HG02623 (cell line): ENCODE measurements around the gene ASCL5.

Experiments used
- ATAC-seq: cut with Tn5 transposase; IDR thresholded peaks from one replicate; pipeline ENCODE4 v1.9.1; 2021; ENCODE audit warnings: moderate library complexity; ENCODE audit not compliant: unreplicated experiment

The ASCL5 gene

DNA sequence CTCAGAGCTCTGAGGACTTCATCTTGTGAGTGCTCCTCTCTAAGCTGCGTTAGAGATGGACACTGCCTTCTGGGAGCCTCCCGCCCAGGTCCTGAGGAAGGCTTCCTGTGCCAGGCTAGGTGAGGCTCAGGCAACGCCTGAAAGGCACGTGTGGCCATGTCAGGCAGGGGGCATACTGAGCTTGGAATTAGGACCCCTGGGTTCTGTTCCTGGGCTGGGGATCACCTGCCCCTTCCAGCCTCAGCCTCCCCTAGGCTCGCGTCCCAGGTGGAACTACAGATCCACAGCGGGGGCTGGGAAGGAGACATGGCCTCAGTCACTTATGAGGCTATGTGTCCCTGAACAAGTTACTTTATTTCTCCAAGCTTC, 10.0 kb upstream of the ASCL5 start:
- ATAC-seq: no peak

GRCh38 chr1:201136355-201137023, 9.5 kb upstream of the ASCL5 start:
- ATAC-seq: no peak

- ATAC-seq: no peak
Observed at GRCh38 chr1:201134405-201134804, 7.4 kb upstream of the ASCL5 start.

DNA sequence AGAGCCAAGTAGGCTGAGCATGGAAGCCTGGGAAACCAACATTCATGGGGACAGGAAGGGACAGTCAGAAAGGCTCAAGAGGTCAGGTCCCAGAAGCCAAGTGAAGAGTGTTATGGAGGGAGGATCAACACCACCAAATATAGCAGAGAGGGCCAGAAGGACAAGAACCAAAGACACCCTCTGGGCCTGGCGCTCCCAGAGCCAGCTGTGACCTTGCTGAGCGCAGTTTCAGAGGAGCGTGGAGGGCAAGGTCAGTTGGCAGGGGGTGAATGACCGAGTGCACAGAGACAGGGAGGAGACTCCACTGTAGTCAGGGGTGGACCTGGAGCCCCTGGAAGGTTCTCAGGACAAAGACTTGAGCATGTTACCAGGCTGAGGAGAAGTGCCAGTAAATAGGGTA, 4.4 kb upstream of the ASCL5 start:
- ATAC-seq: no peak

- ATAC-seq: no peak
Observed at GRCh38 chr1:201128962-201129361, 2.0 kb upstream of the ASCL5 start.

DNA sequence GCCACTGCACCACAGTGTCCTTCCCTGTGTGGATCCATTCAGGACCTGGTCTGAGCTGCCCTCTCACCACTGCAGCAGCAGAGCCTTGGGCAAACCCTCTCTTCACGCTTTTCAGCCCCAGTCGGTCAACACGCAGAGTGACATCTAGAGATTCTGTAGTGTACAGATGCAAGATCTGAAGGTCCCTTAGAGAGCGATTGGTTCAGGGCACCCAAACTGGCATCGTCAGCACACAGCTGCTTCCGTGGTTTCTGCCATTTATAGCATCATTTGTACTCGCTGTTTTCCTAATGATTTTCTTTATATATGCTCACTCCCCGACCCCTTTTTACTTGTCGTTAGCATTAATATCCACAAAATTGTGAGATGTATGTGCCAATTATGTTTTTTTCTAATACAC, 1.5 kb upstream of the ASCL5 start:
- ATAC-seq: no peak

DNA sequence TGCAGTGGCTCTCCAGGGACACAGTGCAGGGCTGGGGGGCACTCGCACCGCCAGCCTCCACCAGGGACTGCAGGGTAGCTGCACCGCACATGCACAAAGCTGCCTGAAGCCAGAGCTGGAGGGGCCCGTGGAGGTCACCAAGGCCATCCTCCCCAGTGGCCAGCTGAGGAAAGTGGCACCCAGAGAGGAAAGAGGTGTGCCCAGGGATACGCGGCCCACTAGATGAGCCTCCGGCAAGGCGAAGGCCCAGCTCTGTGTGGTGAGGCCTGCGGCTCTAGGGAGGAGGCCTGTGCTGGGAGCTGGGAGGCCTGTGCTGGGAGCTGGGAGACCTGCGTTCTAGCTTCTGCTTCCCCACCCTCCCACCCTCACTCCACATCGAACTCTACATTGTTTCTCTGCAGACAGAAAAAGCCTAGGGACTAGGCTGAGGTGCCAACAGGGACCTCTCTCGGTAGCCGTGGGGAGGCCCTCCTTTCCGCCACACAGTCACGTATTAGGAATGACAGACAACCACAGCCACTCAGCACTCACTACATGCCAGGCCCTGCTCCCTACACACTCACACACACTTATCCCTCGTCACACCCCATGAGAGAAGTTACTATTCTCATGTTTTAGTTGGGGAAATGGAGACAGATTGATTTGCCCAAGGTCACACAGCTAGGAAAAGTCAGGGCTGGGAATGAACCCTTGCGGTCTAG, 921 bp upstream of the ASCL5 start:
- no peak for ATAC-seq

DNA sequence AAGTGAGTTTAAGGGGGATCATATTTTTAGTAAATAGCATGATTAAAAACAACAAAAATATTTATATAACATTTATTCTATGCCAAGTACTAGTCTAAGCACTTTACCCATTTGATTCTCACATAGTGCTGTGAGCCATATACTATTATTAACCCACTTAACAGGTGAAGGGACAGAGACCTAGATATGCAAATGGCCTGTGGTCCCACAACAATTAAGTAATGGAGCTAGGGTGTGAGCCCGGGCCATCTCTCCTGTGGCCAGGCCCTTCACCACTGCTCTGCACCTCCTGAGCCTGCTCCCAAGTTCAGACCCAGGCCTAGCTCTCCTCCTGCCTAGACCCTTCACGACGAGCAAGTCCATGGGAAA, 537 bp downstream of the ASCL5 start:
- ATAC-seq: no peak

DNA sequence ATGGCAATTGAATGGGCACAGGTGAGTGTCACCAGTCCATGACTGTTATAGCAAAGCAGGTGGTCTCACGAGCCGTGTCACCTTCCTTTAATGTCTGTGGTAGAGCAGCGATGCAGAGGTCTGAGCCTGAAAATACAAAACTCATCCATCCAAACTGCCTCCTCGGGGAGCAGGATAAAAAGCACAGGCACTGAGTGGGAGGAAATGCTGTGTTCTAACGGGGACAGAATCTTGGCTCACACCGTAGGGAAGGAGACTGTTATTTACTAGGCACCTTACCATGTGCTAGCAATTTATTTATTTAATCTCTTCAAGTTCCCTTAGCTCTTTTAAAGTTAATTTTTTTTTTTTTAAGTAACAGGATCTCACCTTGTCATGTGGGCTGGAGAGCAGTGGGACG, 1.2 kb downstream of the ASCL5 start:
- no peak for ATAC-seq

DNA sequence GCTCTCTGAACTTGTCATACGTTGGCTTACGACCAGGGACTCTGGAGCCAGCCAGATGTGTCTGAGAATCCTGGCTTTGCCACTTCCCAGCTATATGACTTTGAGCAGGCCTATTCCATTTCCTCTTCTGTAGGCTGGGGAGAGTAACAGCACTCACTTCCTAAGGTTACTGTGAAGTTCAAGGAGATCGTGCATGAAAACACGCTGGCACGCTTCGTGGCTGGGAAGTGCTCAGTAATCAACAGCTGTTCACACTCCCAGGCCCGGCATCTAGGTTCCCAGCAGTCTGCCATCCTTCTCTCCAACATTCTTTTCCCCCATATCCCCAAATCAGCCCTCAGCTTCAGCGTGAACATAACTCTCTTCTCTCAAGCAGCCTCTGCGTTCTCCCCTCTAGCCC, 2.0 kb downstream of the ASCL5 start:
- no peak for ATAC-seq

DNA sequence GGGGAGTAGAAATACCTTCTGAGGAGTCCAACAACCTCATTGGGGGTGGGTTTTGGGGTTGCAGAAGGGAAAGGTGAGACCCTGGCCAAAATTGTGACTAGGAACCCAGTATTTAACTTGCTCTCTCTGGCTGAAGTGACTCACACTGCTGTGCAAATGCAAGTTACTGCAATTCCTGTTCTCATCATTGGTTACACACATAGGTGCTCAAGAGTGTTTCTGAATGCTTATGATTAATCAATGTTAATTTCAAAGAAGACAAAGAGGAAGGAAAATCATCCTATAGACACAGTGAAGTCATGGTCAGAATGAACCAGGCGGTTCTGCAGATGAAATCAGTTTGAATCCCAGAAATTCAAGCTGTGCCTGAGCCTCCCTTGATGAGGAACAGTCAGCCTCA, 3.1 kb downstream of the ASCL5 start:
- no peak for ATAC-seq

DNA sequence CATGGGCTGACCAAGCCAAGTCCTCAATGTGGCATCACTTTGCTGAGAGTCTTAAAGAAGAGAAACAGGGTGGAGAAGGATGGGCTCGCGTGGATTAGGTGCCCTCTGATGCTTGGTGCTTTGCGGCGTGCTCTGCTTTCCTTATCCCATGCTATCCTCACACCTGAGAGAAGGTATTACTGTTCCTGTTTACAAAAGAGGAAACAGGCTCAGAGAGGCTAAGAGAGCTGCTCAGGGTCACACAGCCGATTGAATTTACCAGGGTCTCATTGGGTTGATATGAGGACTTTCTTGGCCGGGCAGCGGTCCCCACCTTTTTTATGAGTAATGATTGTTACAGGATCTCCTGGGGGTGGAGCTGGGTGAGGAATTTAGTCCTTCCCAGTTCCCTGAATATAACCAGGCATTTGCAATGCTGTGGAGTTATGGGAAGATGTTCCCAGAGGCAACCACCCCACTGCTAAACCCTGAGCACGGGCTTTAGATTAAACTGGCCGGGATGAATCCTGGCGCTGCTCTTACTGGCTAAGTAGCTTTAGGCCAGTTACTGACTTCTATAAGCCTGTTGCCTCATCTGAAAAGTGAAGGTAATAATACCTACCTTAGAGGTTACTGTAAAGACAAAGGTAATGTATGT, 4.5 kb downstream of the ASCL5 start:
- no peak for ATAC-seq

DNA sequence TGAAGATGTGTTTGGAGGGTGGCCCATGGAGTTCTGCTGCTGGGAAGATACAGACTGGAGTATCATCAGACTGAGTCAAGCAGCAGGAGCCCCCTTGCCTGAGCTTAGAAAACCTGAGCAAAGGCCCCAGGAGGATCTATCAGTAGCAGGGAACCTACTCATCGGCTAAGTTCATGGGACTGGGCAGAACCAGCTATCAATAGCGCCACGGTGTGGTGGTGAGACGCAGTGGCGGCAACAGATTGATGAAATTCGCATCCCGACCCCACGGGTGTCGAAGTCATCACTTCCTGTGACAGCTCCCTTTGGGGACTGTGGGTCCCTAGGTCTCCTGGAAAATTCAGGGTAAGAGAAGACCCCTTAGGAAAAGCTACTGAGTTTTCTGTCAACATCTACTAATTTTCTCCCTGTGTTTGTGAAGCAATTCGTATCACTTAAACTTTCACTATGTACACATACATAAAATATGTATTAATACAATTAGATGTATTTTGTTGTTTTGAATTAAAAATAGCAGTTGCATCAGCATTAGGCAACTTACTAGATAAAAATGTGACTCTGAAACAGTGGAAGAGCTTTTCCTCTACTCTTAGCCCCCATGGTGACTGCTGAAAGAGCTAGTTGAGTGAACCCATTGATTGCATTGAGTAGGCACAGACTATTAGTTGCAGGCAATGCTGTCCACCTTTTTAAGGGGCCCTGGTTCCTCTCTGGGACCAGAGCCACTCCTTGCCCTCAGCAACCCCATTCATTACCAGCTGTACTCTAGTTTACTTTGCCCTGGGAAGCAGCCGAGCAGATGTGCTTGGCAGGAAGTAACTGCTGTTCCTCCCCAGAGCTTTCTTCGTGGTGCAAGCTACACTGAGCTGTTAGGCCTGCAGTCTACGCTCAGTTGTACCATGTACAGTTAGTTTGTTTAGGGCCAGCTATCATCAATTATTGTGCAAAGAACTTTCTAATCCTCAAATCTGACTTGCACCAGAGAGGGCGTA, 7.5 kb downstream of the ASCL5 start:
- no peak for ATAC-seq

DNA sequence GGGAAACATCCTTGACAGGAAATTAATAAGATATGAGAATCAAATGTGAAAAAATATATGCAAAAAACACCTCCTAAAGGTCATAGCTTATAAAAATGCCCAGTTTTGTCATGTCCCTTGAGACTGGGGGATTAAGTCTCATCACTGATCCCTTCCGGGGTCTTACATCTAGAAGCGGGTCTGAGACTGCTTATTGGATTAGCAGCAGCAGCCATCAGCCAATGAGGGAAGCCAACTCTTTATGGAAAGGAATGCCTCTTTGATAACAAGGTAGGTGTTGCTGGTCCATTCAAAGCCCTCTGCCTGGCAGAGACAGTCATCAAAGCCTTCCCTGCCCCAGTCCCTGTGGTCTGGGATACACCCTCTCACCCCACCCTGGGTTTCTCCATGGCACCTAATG, 10.9 kb downstream of the ASCL5 start:
- ATAC-seq: no peak

GRCh38 chr1:201115390-201115937, 11.5 kb downstream of the ASCL5 start:
- ATAC-seq: no peak

DNA sequence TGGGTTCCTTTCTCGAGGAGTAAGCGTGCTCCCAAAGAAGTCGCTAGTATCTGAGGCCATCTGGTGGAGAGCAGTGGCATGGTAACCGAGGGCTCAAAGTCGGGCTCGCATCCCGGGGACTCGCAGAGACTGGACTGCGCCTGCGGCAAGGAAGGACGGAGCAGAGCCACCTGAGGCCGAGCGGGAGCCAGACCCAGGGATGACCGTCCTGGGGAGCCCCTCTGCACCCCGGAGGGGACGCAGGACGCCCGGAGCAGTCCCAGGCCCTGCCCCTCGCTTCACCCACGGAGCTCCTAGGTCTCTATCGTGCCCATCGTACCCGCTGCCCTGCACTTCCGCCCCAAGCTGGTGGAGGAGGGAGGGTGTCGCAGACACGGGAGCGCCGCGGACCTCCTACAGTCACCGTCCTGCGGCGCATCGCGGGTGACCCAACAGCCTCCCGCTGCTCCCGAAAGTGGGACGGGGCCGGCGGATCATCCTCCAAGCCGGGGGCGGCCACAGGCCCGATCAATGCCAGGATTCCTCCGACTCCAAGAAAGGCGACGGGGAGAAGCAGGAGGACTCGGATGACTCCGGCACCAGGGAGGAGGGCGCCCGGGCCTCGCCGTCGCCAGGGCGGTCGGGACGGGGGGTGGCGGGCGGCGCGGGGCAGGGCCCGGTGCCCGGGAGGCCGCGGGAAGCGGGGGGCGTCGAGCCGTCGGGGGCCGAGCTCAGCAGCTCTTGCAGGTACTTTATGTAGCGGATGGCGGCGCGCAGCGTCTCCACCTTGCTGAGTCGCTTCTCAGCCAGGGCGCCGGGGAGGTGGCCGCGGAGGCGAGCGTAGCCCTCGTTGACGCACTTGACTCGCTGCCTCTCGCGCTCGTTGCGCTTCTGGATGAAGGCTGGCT, 12.5 kb downstream of the ASCL5 start:
- peak; percentile 89 for ATAC-seq

DNA sequence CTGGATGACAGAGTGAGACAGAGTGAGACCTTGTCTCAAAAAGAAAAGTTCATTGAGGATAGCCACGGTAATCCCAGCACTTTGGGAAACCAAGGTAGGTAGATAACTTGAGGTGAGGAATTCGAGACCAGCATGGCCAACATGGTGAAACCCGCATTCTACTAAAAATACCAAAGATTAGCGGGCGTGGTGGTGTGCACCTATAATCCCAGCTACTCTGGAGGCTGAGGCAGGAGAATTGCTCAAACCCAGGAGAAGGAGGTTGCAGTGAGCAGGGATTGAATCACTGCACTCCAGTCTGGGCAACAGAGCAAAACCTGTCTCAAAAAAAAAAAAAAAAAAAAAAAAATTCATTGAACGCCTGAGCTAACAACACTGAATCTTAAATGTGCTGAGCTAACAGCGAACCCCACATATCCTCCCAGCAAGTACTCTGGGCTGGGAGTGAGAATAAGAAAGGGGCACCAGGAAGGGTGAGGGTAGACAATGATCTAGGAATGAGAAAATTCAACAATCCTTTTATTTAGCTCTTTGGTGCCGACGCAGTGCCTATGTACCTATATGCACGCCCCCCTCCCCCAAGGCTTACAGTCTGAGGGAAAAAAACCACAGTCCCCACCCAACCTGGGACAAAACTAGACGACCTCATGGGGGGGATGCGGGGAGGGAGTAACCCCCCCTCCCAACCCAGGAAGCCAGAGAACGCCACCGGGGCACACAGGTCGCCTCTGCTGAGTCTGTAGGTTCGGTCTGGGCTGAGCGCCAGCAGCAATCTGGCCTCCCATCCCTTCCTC, 13.3 kb downstream of the ASCL5 start:
- no peak for ATAC-seq

- ATAC-seq: no peak
Observed at GRCh38 chr1:201112926-201113325, 14.1 kb downstream of the ASCL5 start.

GRCh38 chr1:201112173-201112731, 14.7 kb downstream of the ASCL5 start, which contains the start of gene CACNA1S:
Gene CACNA1S, minus strand, starts transcription at chr1:201112426. Its CDS starts 87 bp downstream, at chr1:201112339.
- ATAC-seq: no peak
